GM19455 (cell line): ENCODE data around the gene OGFOD3.
"Not testable (repeated sequence)": the region's sequence is repeated elsewhere in the genome, so short reads cannot be mapped to it uniquely, and the experiment has no call there.

Experiments used
- ATAC-seq: cut with Tn5 transposase; IDR thresholded peaks from one replicate; pipeline ENCODE4 v1.9.1; 2021; ENCODE audit not compliant: unreplicated experiment

Gene OGFOD3

GRCh38 chr17:82418001-82418986 is at the start of gene OGFOD3, which contains the start of gene HEXD:
Gene OGFOD3 (minus strand): TSS chr17:82418586. CDS start chr17:82418485, 101 bp downstream.
Gene HEXD (plus strand): TSS chr17:82418347. CDS start chr17:82419800, 1,453 bp downstream.
- peak; percentile 74 for ATAC-seq

- ATAC-seq: no peak
Measured at GRCh38 chr17:82465023-82465603, 46.7 kb upstream of the OGFOD3 start.

GRCh38 chr17:82464567-82464929 is 46.2 kb upstream of the OGFOD3 start:
- no peak for ATAC-seq

GRCh38 chr17:82463925-82464566 is 45.7 kb upstream of the OGFOD3 start:
- no peak for ATAC-seq

GRCh38 chr17:82463391-82463790 is 45.0 kb upstream of the OGFOD3 start:
- ATAC-seq: no peak

- ATAC-seq: no peak
Measured at GRCh38 chr17:82461827-82462524, 43.6 kb upstream of the OGFOD3 start.

GRCh38 chr17:82459936-82460335 is 41.5 kb upstream of the OGFOD3 start:
- ATAC-seq: not testable (repeated sequence)

GRCh38 chr17:82458885-82459424 is 40.6 kb upstream of the OGFOD3 start:
- peak; percentile 7 for ATAC-seq

GRCh38 chr17:82458179-82458884 is 39.9 kb upstream of the OGFOD3 start, which contains the start of gene NARF:
Gene NARF (plus strand): TSS chr17:82458741. CDS start chr17:82458804, 63 bp downstream.
- ATAC-seq: peak; percentile 94

GRCh38 chr17:82457929-82458178 is 39.5 kb upstream of the OGFOD3 start:
- ATAC-seq: no peak

GRCh38 chr17:82457073-82457928 is 38.9 kb upstream of the OGFOD3 start:
- ATAC-seq: no peak

GRCh38 chr17:82453706-82454105 is 35.3 kb upstream of the OGFOD3 start:
- not testable (repeated sequence) for ATAC-seq

GRCh38 chr17:82453151-82453550 is 34.8 kb upstream of the OGFOD3 start:
- ATAC-seq: not testable (repeated sequence)

- ATAC-seq: no peak
Measured at GRCh38 chr17:82452162-82452561, 33.8 kb upstream of the OGFOD3 start.

- ATAC-seq: peak; percentile 57
Measured at GRCh38 chr17:82450357-82451106, 32.1 kb upstream of the OGFOD3 start, which contains the start of gene CYBC1. Gene CYBC1 (minus strand): TSS chr17:82450752. CDS start chr17:82449254, 1,498 bp downstream.

GRCh38 chr17:82449883-82450356 is 31.5 kb upstream of the OGFOD3 start:
- ATAC-seq: no peak

GRCh38 chr17:82449131-82449882 is 30.9 kb upstream of the OGFOD3 start:
- ATAC-seq: peak; percentile 44

GRCh38 chr17:82447876-82448275 is 29.5 kb upstream of the OGFOD3 start:
- no peak for ATAC-seq
